NCI-H1092 treated with DMSO at 0.1 percent for 48 hours (cell line): ENCODE results near the gene CBLIF.
"Not testable (repeated sequence)": the region's sequence is repeated elsewhere in the genome, so short reads cannot be mapped to it uniquely, and the experiment has no call there.

ENCODE experiments used
- DNase-seq: peaks from one replicate; lab custom pipeline; 2025; lab: John Stamatoyannopoulos, UW

The CBLIF gene

GRCh38 chr11:59847626-59848025 lies 2.3 kb upstream of the CBLIF start:
- DNase-seq = no peak

- DNase-seq = no peak
These were observed 1.3 kb upstream of the CBLIF start for GRCh38 chr11:59846556-59846955.

- DNase-seq = no peak
These were observed 3.0 kb downstream of the CBLIF start for GRCh38 chr11:59842316-59842715.

- DNase-seq = no peak
These were observed 3.8 kb downstream of the CBLIF start for GRCh38 chr11:59841514-59841913.

GRCh38 chr11:59839615-59840014 lies 5.7 kb downstream of the CBLIF start:
- DNase-seq = no peak

GRCh38 chr11:59833602-59834001 lies 11.7 kb downstream of the CBLIF start:
- DNase-seq = no peak

- DNase-seq = no peak
These were observed 15.9 kb downstream of the CBLIF start for GRCh38 chr11:59829358-59829757.

GRCh38 chr11:59822989-59823566 lies 22.2 kb downstream of the CBLIF start:
- DNase-seq = peak; percentile 29

GRCh38 chr11:59818572-59818971 lies 26.7 kb downstream of the CBLIF start:
- no peak for DNase-seq

GRCh38 chr11:59816434-59816833 lies 28.9 kb downstream of the CBLIF start:
- DNase-seq = not testable (repeated sequence)

- no peak for DNase-seq
These were observed 29.5 kb downstream of the CBLIF start for GRCh38 chr11:59815754-59816153.

GRCh38 chr11:59814021-59814420 lies 31.3 kb downstream of the CBLIF start:
- DNase-seq = no peak

- DNase-seq = no peak
These were observed 31.9 kb downstream of the CBLIF start for GRCh38 chr11:59813364-59813763.

GRCh38 chr11:59812220-59812619 lies 33.1 kb downstream of the CBLIF start:
- no peak for DNase-seq

GRCh38 chr11:59810911-59811259 lies 34.4 kb downstream of the CBLIF start:
- no peak for DNase-seq

GRCh38 chr11:59810189-59810910 lies 34.9 kb downstream of the CBLIF start, which contains the start of gene MRPL16:
TSS of gene MRPL16 (minus strand) at chr11:59810778. CDS start at chr11:59810658, 120 bp downstream.
- peak; percentile 89 for DNase-seq

GRCh38 chr11:59807047-59807610 lies 38.2 kb downstream of the CBLIF start:
- no peak for DNase-seq

GRCh38 chr11:59804061-59804460 lies 41.2 kb downstream of the CBLIF start:
- DNase-seq = no peak

- DNase-seq = peak; percentile 53
These were observed 42.6 kb downstream of the CBLIF start for GRCh38 chr11:59802639-59803176.

- DNase-seq = no peak
These were observed 43.2 kb downstream of the CBLIF start for GRCh38 chr11:59801981-59802638.

- no peak for DNase-seq
These were observed 44.1 kb downstream of the CBLIF start for GRCh38 chr11:59801160-59801706.

GRCh38 chr11:59800390-59801025 lies 44.8 kb downstream of the CBLIF start:
- no peak for DNase-seq
